ENCODE results near the gene VLDLR.

VLDLR gene

GRCh38 chr9:2622461-2623287 lies 1.1 kb downstream of the VLDLR start:
- DNase-seq (ENCODE audit: low read depth) = no peak

- DNase-seq (ENCODE audit: low read depth) = no peak
Measured at GRCh38 chr9:2623288-2624050, 1.9 kb downstream of the VLDLR start.

- DNase-seq (ENCODE audit: low read depth) = no peak
Measured at GRCh38 chr9:2624051-2624682, 2.6 kb downstream of the VLDLR start.

GRCh38 chr9:2625427-2625826 lies 3.8 kb downstream of the VLDLR start:
- no peak for DNase-seq (ENCODE audit: low read depth)

- no peak for DNase-seq (ENCODE audit: low read depth)
Measured at GRCh38 chr9:2628919-2629318, 7.3 kb downstream of the VLDLR start.

GRCh38 chr9:2630158-2630557 lies 8.6 kb downstream of the VLDLR start:
- DNase-seq (ENCODE audit: low read depth) = no peak

GRCh38 chr9:2631263-2631662 lies 9.7 kb downstream of the VLDLR start:
- no peak for DNase-seq (ENCODE audit: low read depth)

- DNase-seq (ENCODE audit: low read depth) = no peak
Measured at GRCh38 chr9:2634153-2634552, 12.6 kb downstream of the VLDLR start.

GRCh38 chr9:2634818-2635217 lies 13.2 kb downstream of the VLDLR start:
- DNase-seq (ENCODE audit: low read depth) = no peak

GRCh38 chr9:2635922-2636321 lies 14.3 kb downstream of the VLDLR start:
- DNase-seq (ENCODE audit: low read depth) = no peak

GRCh38 chr9:2637390-2637789 lies 15.8 kb downstream of the VLDLR start:
- DNase-seq (ENCODE audit: low read depth) = no peak

- no peak for DNase-seq (ENCODE audit: low read depth)
Measured at GRCh38 chr9:2638871-2639673, 17.5 kb downstream of the VLDLR start.

- no peak for DNase-seq (ENCODE audit: low read depth)
Measured at GRCh38 chr9:2639786-2640185, 18.2 kb downstream of the VLDLR start.

- no peak for DNase-seq (ENCODE audit: low read depth)
Measured at GRCh38 chr9:2640570-2640969, 19.0 kb downstream of the VLDLR start.

GRCh38 chr9:2641033-2641432 lies 19.4 kb downstream of the VLDLR start:
- no peak for DNase-seq (ENCODE audit: low read depth)

- DNase-seq (ENCODE audit: low read depth) = no peak
Measured at GRCh38 chr9:2642068-2642467, 20.5 kb downstream of the VLDLR start.

GRCh38 chr9:2645569-2645968 lies 24.0 kb downstream of the VLDLR start:
- DNase-seq (ENCODE audit: low read depth) = no peak

- no peak for DNase-seq (ENCODE audit: low read depth)
Measured at GRCh38 chr9:2655411-2655901, 33.9 kb downstream of the VLDLR start.

- DNase-seq (ENCODE audit: low read depth) = no peak
Measured at GRCh38 chr9:2657427-2657826, 35.8 kb downstream of the VLDLR start.

- DNase-seq (ENCODE audit: low read depth) = no peak
Measured at GRCh38 chr9:2662496-2662895, 40.9 kb downstream of the VLDLR start.

- DNase-seq (ENCODE audit: low read depth) = no peak
Measured at GRCh38 chr9:2663461-2664173, 42.0 kb downstream of the VLDLR start.
